Upper lobe of left lung (tissue), 6 donors: ENCODE measurements around the gene PYGO2. TPM values are rescaled to one million over a fixed set of nuclear protein-coding genes. Genes with fewer than 3 reads are reported as not detected.
A peak's percentile ranks its signal among the peaks of the same experiment; 100 is the strongest.

Source experiments
- ATAC-seq, 2 donors: fragments of 200-7000 bp; cut with Tn5 transposase; one replicate each; pipeline ENCODE4 v1.9.1; 2022; ENCODE audit warnings: mild to moderate bottlenecking in 2 of 2, moderate library complexity in 2 of 2; ENCODE audit not compliant: low FRiP score in 2 of 2
- DNase-seq, 2 donors: peaks; one replicate each; pipeline ENCODE4 v3.0.0-alpha.2; 2019 to 2020
- H3K27ac ChIP-seq, 4 donors: fragments of 200-600 bp; sonication (generic); one replicate each; pipeline ENCODE4 v1.5.1; 2016 to 2019
- H3K27me3 ChIP-seq, 4 donors: fragments of 200-600 bp; sonication (generic); one replicate each; pipeline ENCODE4 v1.5.1; 2017 to 2019
- H3K36me3 ChIP-seq, 4 donors: fragments of 200-600 bp; sonication (generic); one replicate each; pipeline ENCODE4 v1.5.1; 2016 to 2019
- H3K4me1 ChIP-seq, 4 donors: fragments of 200-600 bp; sonication (generic); one replicate each; pipeline ENCODE4 v1.5.1; 2018 to 2019
- H3K4me3 ChIP-seq, 4 donors: fragments of 200-600 bp; sonication (generic); one replicate each; pipeline ENCODE4 v1.5.1; 2017 to 2019; ENCODE audit warnings: mild to moderate bottlenecking in 2 of 4, moderate library complexity in 1 of 4
- H3K9me3 ChIP-seq, 4 donors: fragments of 200-600 bp; sonication (generic); one replicate each; pipeline ENCODE4 v1.5.1; 2018 to 2019
- EP300 ChIP-seq, 4 donors: sonication (generic); formaldehyde crosslinking; IDR thresholded peaks; one replicate each; pipeline ENCODE4 v1.5.1; 2017; ENCODE audit warnings: antibody characterized with exemption in 4 of 4, control low read depth in 2 of 4
- POLR2A ChIP-seq, 4 donors: fragments of 450-650 bp; IDR thresholded peaks; one replicate each; pipeline ENCODE4 v1.5.1; 2016 to 2017; ENCODE audit warnings: antibody characterized with exemption in 4 of 4, mild to moderate bottlenecking in 2 of 4
- POLR2AphosphoS5 ChIP-seq, 2 donors: sonication (generic); formaldehyde crosslinking; IDR thresholded peaks; one replicate each; pipeline ENCODE4 v1.5.1; 2017; ENCODE audit warnings: antibody characterized with exemption in 2 of 2
- WGBS, 2 donors: methylation state at CpG; one replicate each; pipeline ENCODE4 v1.1.5; 2017 to 2018; 5-methylcytosine and 5-hydroxymethylcytosine counted together
- total RNA-seq, 6 donors: library from RNA; depleted of rRNA in 4 of 6; stranded (reverse); fragments of >200 nt in 4 of 6; gene quantifications; one replicate each; pipeline versions ENCODE4 v1.1.0 to v1.2.1, GENCODE V29; 2016 to 2021
- TF ChIP-seq, protein P1 (sequence below), 6 experiments: fragments of 450-650 bp in 4 of 6; fragments of 200-600 bp in 2 of 6; sonication (generic) in 2 of 6; IDR thresholded peaks; one replicate each; pipeline ENCODE4 v1.5.1; 2016 to 2019; ENCODE audit warnings: antibody characterized with exemption in 6 of 6
- donor health status: DM: no; HTN: no; CAD: no; lungs with moderate emphysema.
- donor health status: DM: no; HTN: yes; CAD: no; lungs with severe emphysema.

PYGO2 gene
- total RNA-seq, 6 donors from 2014 or later: 20.1 to 41.9 (median 27.5) TPM

DNA sequence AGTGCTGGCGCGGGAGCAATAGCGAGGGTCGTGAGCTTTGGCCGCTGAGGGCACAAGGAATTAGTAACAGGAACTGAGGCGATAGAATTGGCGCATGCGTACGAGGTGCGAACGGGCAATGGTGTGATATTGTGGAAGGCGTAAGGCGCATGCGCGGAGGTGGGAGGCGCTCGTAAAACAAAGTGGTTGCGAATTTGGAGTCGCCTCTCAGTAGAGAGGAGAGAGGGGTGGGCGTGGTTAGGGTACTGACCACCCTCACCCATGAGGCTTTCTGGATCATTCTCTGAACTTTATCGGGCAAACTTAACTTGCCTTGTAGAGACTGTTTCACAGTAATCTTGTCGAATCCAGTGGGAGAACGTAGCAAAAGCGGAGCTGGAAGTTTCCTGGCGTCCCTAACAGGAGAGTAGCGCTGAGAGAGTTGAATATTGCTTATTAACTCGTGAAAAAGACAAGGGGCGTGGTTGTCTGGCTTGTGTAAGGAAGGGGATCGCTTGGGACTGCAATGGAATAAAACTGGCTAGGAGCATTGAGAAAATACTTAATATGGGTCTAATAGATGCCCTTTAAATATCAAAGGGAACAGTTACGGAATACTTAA, 13.3 kb upstream of the PYGO2 start:
- Histone ChIP-seq H3K4me3 (peak overlapping the region; percentile 48 to 74 (median 63)), H3K4me1 (peaks cover 30 to 46% (median 41%) of the 10 kb centered on the region in 4 donors), H3K27ac (peak overlapping the region; percentile 97 to 99 (median 98)), H3K27me3 (no peaks in the 10 kb centered on the region), H3K9me3 (no peaks in the 10 kb centered on the region), H3K36me3 (peaks cover 0 to 4% (median 2%) of the 10 kb centered on the region in 4 donors)
- ATAC-seq: peak; percentile 79 to 81
- TF ChIP-seq, protein P1, sequence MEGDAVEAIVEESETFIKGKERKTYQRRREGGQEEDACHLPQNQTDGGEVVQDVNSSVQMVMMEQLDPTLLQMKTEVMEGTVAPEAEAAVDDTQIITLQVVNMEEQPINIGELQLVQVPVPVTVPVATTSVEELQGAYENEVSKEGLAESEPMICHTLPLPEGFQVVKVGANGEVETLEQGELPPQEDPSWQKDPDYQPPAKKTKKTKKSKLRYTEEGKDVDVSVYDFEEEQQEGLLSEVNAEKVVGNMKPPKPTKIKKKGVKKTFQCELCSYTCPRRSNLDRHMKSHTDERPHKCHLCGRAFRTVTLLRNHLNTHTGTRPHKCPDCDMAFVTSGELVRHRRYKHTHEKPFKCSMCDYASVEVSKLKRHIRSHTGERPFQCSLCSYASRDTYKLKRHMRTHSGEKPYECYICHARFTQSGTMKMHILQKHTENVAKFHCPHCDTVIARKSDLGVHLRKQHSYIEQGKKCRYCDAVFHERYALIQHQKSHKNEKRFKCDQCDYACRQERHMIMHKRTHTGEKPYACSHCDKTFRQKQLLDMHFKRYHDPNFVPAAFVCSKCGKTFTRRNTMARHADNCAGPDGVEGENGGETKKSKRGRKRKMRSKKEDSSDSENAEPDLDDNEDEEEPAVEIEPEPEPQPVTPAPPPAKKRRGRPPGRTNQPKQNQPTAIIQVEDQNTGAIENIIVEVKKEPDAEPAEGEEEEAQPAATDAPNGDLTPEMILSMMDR (IDR thresholded peaks at IDR 0.05): no peak
- TF ChIP-seq POLR2A (IDR thresholded peaks at IDR 0.05) (peak in 2 of 4 donors; percentile 74 to 90), POLR2AphosphoS5 (IDR thresholded peaks at IDR 0.05) (peak; percentile 53 to 75)
- 0% methylated on average over 29 to 30 of the region's 30 CpGs for WGBS, 2 donors
- DNase-seq: peak in 1 of 2 donors; percentile 93

DNA sequence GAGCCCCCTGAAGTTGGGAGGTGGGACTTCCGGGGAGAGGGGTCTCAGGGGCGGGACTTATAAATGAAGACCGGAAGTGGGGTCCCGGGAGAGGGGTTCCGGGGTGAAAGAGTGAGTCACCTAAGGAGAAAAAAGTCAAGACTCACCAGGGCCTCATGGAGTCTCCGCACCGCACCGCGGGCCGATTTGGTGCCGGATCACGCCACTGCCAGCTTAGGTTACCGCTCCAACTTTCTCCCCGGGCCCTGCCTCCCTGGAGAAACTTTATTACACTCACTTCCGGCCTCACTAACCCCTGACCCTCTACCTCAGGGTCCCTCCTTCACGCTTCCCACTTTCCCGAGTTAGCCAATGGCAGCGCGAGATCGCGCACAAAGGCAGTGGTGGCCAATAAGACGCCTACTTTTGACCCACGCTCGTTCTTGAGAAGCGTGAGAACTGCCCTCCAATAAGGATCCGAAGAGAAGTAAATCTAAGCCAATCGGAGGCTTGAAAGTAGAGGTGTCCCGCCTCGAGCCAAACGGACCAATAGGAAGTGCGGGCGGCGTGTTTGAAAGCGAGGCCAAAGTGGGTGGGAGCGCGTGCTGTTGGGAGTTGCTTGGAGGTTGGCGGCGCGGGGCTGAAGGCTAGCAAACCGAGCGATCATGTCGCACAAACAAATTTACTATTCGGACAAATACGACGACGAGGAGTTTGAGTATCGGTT, 12.7 kb upstream of the PYGO2 start, which contains the start of gene CKS1B:
TSS of gene CKS1B (plus strand) at position 580 of the 706 bp plus-strand sequence. CDS start at position 645, 65 bp downstream.
- 1% methylated on average over 45 to 47 of the region's 47 CpGs for WGBS, 2 donors
- ATAC-seq: peak; percentile 92 to 95
- TF ChIP-seq EP300 (IDR thresholded peaks at IDR 0.05) (no peak), POLR2AphosphoS5 (IDR thresholded peaks at IDR 0.05) (peak; percentile 23 to 72), POLR2A (IDR thresholded peaks at IDR 0.05) (peak in 3 of 4 donors; percentile 18 to 83 (median 44))
- TF ChIP-seq, protein P1 (IDR thresholded peaks at IDR 0.05): peak in 1 of 6 experiments; percentile 14

DNA sequence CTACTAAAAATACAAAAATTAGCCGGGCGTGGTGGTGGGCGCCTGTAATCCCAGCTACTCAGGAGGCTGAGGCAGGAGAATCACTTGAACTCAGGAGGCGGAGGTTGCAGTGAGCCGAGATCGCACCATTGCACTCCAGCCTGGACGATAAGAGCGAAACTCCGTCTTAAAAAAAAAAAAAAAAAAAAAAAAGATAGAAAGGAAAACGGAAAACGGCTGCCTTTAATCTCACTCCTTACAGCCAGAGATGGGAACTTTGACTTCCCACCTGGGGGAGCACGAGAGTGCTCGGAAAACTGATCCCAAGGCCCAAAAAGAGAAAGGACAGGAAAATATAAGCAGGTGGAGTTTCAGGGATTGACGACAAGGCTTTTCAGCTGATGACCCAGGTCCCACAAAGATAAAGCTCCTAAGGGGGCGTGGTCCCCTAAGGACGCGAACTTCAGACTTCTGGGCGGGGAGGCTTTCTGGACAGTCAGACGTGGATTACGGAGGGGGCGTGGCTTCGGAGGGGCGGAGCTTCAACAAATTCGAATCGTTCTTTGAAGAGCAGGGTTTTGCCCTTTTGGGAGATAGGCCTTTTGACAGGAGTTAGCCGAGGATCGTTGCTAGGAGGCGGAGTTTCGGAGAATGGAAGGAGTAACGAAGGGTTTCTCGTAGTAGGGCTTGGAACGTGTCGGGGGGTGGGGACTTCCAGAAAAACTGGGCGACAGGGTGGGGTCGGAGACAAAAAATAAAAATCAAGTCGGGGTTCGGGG, 11.9 kb upstream of the PYGO2 start:
- Histone ChIP-seq H3K36me3 (peaks cover 0 to 9% (median 4%) of the 10 kb centered on the region in 4 donors), H3K27ac (peak overlapping the region; percentile 97 to 99 (median 98)), H3K9me3 (no peaks in the 10 kb centered on the region), H3K4me1 (peaks cover 44 to 59% (median 55%) of the 10 kb centered on the region in 4 donors), H3K27me3 (no peaks in the 10 kb centered on the region), H3K4me3 (peak overlapping the region; percentile 26 to 74 (median 63))
- DNase-seq (peak in 1 of 2 donors; percentile 97), ATAC-seq (peak; percentile 80 to 88)
- WGBS, 2 donors: 3 to 6% methylated on average over 35 to 37 of the region's 37 CpGs
- TF ChIP-seq POLR2A (IDR thresholded peaks at IDR 0.05) (peak in 2 of 4 donors; percentile 44 to 59), EP300 (IDR thresholded peaks at IDR 0.05) (peak in 1 of 4 donors; percentile 0), POLR2AphosphoS5 (IDR thresholded peaks at IDR 0.05) (peak; percentile 64 to 86)
- TF ChIP-seq, protein P1 (IDR thresholded peaks at IDR 0.05): peak in 1 of 6 experiments; percentile 6

More for the DNA sequence above, 12.7 kb upstream of the PYGO2 start, which contains the start of gene CKS1B:
- H3K9me3 ChIP-seq: no peaks in the 10 kb centered on the region
- H3K36me3 ChIP-seq: peaks cover 0 to 3% (median under 1%) of the 10 kb centered on the region in 4 donors
- peak; percentile 93 to 97 for DNase-seq
- H3K4me3 ChIP-seq: peak within 1 kb of the TSS; percentile 48 to 74 (median 63)
- peaks cover 36 to 52% (median 48%) of the 10 kb centered on the region in 4 donors for H3K4me1 ChIP-seq
- no peaks in the 10 kb centered on the region for H3K27me3 ChIP-seq
- peak within 1 kb of the TSS; percentile 97 to 99 (median 98) for H3K27ac ChIP-seq

DNA sequence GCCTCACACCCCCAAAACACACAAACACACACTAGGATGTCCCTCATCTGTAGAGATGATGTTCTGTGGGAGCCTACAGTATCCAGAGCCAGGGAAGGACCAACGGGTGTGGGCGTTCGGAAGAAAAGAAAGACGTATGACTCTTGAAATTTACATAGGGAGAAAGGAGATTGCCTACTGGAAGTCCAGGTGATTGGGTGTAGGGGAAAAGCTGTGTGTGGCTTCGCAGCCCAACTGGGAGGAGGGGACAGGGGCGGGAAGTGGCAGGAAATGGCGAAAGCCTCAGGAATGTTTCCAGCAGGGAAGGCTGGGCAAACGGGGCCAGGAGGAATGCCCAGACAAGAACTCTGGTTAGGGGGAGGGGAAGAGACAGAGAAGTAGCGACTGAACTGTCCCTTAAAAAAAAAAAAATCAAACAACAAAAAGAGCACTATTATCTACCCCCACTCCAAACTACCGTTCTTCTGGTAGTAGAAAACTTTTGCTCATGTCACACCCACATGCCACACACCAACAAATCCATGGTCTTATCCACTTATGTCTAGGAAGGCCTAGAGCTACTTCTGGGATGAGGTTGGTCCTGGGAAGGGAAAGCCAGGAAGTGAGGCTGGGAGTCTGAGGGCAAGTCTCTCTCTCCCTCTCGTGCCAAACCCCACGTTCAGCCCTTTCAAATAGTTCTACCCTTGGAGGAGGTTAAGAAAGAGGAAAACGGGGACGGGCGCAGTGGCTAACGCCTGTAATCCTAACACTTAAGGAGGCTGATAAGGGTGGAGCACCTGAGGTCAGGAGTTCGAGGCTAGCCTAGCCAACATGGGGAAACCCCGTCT, 11.1 kb upstream of the PYGO2 start:
- Histone ChIP-seq H3K36me3 (peaks cover under 1 to 17% (median 10%) of the 10 kb centered on the region in 4 donors), H3K4me1 (peaks cover 45 to 63% (median 60%) of the 10 kb centered on the region in 4 donors), H3K27ac (peak overlapping the region; percentile 97 to 99 (median 98)), H3K27me3 (no peaks in the 10 kb centered on the region), H3K9me3 (no peaks in the 10 kb centered on the region), H3K4me3 (peak overlapping the region in 3 of 4 donors; percentile 61 to 74 (median 65))
- ATAC-seq (peak in 1 of 2 donors; percentile 28), DNase-seq (peak in 1 of 2 donors; percentile 90)
- TF ChIP-seq POLR2A (IDR thresholded peaks at IDR 0.05) (peak in 1 of 4 donors; percentile 46), POLR2AphosphoS5 (IDR thresholded peaks at IDR 0.05) (peak; percentile 89 to 95), EP300 (IDR thresholded peaks at IDR 0.05) (peak in 3 of 4 donors; percentile 68 to 87 (median 75))
- TF ChIP-seq, protein P1 (IDR thresholded peaks at IDR 0.05): no peak
- WGBS, 2 donors: 23 to 27% methylated on average over 18 of the region's 18 CpGs
